ENCODE measurements around the gene TDRD12. TPM values are rescaled to one million over a fixed set of nuclear protein-coding genes. Genes with fewer than 3 reads are reported as not detected.

The TDRD12 gene
- total and polyA plus RNA-seq, 2 of the 13 experiments (the other 11 are each of a cell fraction or from before 2014, with no cell fraction given), result 0.03 to 0.40 TPM

DNA sequence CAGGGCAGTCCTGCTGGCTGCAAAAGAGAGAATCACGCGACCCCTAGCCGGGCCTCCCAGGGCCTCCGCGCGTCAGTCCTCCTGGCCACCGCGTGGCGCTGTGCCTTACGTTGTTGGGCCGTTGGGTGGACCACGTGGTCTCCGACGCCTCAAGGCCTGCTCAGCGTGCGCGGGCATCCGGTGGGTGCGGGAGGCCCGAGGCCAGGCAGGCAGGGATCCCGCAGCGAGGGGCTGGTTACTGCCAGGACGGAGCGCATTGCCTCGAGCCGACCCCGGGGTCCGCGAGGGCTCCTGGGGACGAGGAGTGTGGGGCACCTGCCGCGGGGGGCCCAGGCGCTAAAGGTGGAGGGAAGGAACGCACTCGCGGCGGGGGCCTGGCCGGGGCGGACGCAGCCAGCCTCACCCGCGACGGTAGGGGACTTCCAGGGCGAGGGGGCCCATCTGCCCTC is at the start of gene TDRD12 (continued):
- no peak for TF ChIP-seq ZBTB20 (CRISPR knock-in tag; IDR thresholded peaks at IDR 0.05; ENCODE audit: borderline replicate concordance, low read depth)
- no peak for TF ChIP-seq SUZ12 (IDR thresholded peaks at IDR 0.05; ENCODE audit: low read depth, low read length)
- TF ChIP-seq, protein P1, sequence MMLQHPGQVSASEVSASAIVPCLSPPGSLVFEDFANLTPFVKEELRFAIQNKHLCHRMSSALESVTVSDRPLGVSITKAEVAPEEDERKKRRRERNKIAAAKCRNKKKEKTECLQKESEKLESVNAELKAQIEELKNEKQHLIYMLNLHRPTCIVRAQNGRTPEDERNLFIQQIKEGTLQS (CRISPR knock-in tag; IDR thresholded peaks at IDR 0.05), result no peak
- TF ChIP-seq SP4 (CRISPR knock-in tag; IDR thresholded peaks at IDR 0.05), result no peak
- no peak for TF ChIP-seq IKZF4 (CRISPR knock-in tag; IDR thresholded peaks at IDR 0.05; ENCODE audit: borderline replicate concordance, low read depth, not compliant biosample characterization)
- TF ChIP-seq EEA1 (CRISPR knock-in tag; IDR thresholded peaks at IDR 0.05; ENCODE audit: borderline replicate concordance), result no peak
- TF ChIP-seq, protein P2, sequence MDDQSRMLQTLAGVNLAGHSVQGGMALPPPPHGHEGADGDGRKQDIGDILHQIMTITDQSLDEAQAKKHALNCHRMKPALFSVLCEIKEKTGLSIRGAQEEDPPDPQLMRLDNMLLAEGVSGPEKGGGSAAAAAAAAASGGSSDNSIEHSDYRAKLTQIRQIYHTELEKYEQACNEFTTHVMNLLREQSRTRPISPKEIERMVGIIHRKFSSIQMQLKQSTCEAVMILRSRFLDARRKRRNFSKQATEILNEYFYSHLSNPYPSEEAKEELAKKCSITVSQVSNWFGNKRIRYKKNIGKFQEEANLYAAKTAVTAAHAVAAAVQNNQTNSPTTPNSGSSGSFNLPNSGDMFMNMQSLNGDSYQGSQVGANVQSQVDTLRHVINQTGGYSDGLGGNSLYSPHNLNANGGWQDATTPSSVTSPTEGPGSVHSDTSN (CRISPR knock-in tag; IDR thresholded peaks at IDR 0.05; ENCODE audit: borderline replicate concordance), result no peak
- TF ChIP-seq, protein P3, sequence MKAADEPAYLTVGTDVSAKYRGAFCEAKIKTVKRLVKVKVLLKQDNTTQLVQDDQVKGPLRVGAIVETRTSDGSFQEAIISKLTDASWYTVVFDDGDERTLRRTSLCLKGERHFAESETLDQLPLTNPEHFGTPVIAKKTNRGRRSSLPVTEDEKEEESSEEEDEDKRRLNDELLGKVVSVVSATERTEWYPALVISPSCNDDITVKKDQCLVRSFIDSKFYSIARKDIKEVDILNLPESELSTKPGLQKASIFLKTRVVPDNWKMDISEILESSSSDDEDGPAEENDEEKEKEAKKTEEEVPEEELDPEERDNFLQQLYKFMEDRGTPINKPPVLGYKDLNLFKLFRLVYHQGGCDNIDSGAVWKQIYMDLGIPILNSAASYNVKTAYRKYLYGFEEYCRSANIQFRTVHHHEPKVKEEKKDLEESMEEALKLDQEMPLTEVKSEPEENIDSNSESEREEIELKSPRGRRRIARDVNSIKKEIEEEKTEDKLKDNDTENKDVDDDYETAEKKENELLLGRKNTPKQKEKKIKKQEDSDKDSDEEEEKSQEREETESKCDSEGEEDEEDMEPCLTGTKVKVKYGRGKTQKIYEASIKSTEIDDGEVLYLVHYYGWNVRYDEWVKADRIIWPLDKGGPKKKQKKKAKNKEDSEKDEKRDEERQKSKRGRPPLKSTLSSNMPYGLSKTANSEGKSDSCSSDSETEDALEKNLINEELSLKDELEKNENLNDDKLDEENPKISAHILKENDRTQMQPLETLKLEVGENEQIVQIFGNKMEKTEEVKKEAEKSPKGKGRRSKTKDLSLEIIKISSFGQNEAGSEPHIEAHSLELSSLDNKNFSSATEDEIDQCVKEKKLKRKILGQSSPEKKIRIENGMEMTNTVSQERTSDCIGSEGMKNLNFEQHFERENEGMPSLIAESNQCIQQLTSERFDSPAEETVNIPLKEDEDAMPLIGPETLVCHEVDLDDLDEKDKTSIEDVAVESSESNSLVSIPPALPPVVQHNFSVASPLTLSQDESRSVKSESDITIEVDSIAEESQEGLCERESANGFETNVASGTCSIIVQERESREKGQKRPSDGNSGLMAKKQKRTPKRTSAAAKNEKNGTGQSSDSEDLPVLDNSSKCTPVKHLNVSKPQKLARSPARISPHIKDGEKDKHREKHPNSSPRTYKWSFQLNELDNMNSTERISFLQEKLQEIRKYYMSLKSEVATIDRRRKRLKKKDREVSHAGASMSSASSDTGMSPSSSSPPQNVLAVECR (CRISPR knock-in tag; IDR thresholded peaks at IDR 0.05; ENCODE audit: borderline replicate concordance), result no peak
- no peak for TF ChIP-seq REPIN1 (CRISPR knock-in tag; IDR thresholded peaks at IDR 0.05; ENCODE audit: borderline replicate concordance, low read depth)
- TF ChIP-seq TCF7 (IDR thresholded peaks at IDR 0.05; ENCODE audit: low read depth), result no peak
- no peak for TF ChIP-seq ZNF432 (CRISPR knock-in tag; IDR thresholded peaks at IDR 0.05; ENCODE audit: borderline replicate concordance)
- no peak for TF ChIP-seq BRD4 (CRISPR knock-in tag; IDR thresholded peaks at IDR 0.05)
- no peak for TF ChIP-seq NCOA5 (CRISPR knock-in tag; IDR thresholded peaks at IDR 0.05)
- no peak for TF ChIP-seq HMG20B (CRISPR knock-in tag; conservative IDR thresholded peaks at IDR 0.05)
- no peak for TF ChIP-seq SSRP1 (CRISPR knock-in tag; IDR thresholded peaks at IDR 0.05)
- no peak for TF ChIP-seq ZNF180 (CRISPR knock-in tag; IDR thresholded peaks at IDR 0.05; ENCODE audit: borderline replicate concordance, low read depth)
- TF ChIP-seq POLR2G (IDR thresholded peaks at IDR 0.05; ENCODE audit: low read depth, low read length), result no peak
- TF ChIP-seq HNRNPK (IDR thresholded peaks at IDR 0.05; ENCODE audit: low read depth, low read length, poor library complexity, severe bottlenecking), result peak; percentile 21
- 0 out of 2 replicates have a peak, but pooled peaks have one; percentile 18 for TF ChIP-seq HOXA3 (CRISPR knock-in tag; IDR thresholded peaks at IDR 0.05)
- no peak for TF ChIP-seq PPARG (CRISPR knock-in tag; conservative IDR thresholded peaks at IDR 0.05)
- TF ChIP-seq ZNF256 (CRISPR knock-in tag; conservative IDR thresholded peaks at IDR 0.05), result no peak
- TF ChIP-seq EZH2 (conservative IDR thresholded peaks at IDR 0.05; ENCODE audit: low read depth, low read length), result no peak
- TF ChIP-seq, protein P4, sequence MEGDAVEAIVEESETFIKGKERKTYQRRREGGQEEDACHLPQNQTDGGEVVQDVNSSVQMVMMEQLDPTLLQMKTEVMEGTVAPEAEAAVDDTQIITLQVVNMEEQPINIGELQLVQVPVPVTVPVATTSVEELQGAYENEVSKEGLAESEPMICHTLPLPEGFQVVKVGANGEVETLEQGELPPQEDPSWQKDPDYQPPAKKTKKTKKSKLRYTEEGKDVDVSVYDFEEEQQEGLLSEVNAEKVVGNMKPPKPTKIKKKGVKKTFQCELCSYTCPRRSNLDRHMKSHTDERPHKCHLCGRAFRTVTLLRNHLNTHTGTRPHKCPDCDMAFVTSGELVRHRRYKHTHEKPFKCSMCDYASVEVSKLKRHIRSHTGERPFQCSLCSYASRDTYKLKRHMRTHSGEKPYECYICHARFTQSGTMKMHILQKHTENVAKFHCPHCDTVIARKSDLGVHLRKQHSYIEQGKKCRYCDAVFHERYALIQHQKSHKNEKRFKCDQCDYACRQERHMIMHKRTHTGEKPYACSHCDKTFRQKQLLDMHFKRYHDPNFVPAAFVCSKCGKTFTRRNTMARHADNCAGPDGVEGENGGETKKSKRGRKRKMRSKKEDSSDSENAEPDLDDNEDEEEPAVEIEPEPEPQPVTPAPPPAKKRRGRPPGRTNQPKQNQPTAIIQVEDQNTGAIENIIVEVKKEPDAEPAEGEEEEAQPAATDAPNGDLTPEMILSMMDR (CRISPR knock-in tag; IDR thresholded peaks at IDR 0.05), result peak; percentile 46
- TF ChIP-seq, protein P5, sequence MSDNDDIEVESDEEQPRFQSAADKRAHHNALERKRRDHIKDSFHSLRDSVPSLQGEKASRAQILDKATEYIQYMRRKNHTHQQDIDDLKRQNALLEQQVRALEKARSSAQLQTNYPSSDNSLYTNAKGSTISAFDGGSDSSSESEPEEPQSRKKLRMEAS (IDR thresholded peaks at IDR 0.05), result peak; percentile 30; the same call in 1 of the 2 replicates

All from HepG2 (cell line).